Vagina (tissue), 2 donors: ENCODE measurements around the gene SLC2A11.

Source experiments
- CTCF ChIP-seq, 3 experiments: fragments of 450-650 bp in 2 of 3; fragments of 200-600 bp in 1 of 3; sonication (generic) in 1 of 3; IDR thresholded peaks; one replicate each; pipeline ENCODE4 v1.5.1; 2017 to 2019; ENCODE audit warnings: antibody characterized with exemption in 3 of 3, mild to moderate bottlenecking in 2 of 3, moderate library complexity in 2 of 3
- POLR2A ChIP-seq, 2 donors: fragments of 450-650 bp; IDR thresholded peaks; one replicate each; pipeline ENCODE4 v1.6.1; 2017; ENCODE audit warnings: antibody characterized with exemption in 2 of 2, mild to moderate bottlenecking in 2 of 2, moderate library complexity in 2 of 2
- POLR2AphosphoS5 ChIP-seq, 2 donors: sonication (generic); formaldehyde crosslinking; IDR thresholded peaks; one replicate each; pipeline ENCODE4 v1.9.0; 2017; ENCODE audit warnings: antibody characterized with exemption in 2 of 2, mild to moderate bottlenecking in 2 of 2, low read depth in 1 of 2; ENCODE audit not compliant: insufficient read depth in 1 of 2

GRCh38 chr22:23824476-23825245 is 33.0 kb upstream of the SLC2A11 start:
- TF ChIP-seq POLR2A (IDR thresholded peaks at IDR 0.05): no peak
- no peak for TF ChIP-seq CTCF (IDR thresholded peaks at IDR 0.05)
- no peak for TF ChIP-seq POLR2AphosphoS5 (IDR thresholded peaks at IDR 0.05; ENCODE audit: insufficient read depth in 1 of 2, low read depth in 1 of 2)
